ENCODE measurements around the gene HLA-DMB.

- no peak for TF ChIP-seq GATA2 (IDR thresholded peaks at IDR 0.05; ENCODE audit: low read depth, low read length)
- TF ChIP-seq GATA3 (IDR thresholded peaks at IDR 0.05; ENCODE audit: low read depth, low read length), result no peak
Measured at GRCh38 chr6:32983964-32984621, 43.3 kb upstream of the HLA-DMB start.
